ELF-1 (cell line): Measurements from ENCODE around the gene MAP3K14.
"Not testable (repeated sequence)": the region's sequence is repeated elsewhere in the genome, so short reads cannot be mapped to it uniquely, and the experiment has no call there.

Experiments used
- DNase-seq: peaks from one replicate; pipeline ENCODE4 v3.0.0-alpha.2; 2016; ENCODE audit warnings: low read depth, low spot score

The MAP3K14 gene

GRCh38 chr17:45260204-45260783 lies 56.5 kb downstream of the MAP3K14 start:
- no peak for DNase-seq

GRCh38 chr17:45258981-45259380 lies 57.8 kb downstream of the MAP3K14 start:
- DNase-seq, result no peak

GRCh38 chr17:45257115-45257514 lies 59.7 kb downstream of the MAP3K14 start:
- no peak for DNase-seq

- DNase-seq, result no peak
Measured at GRCh38 chr17:45256114-45256966, 60.5 kb downstream of the MAP3K14 start.

- DNase-seq, result no peak
Measured at GRCh38 chr17:45255358-45255757, 61.5 kb downstream of the MAP3K14 start.

GRCh38 chr17:45253879-45254278 lies 62.9 kb downstream of the MAP3K14 start:
- DNase-seq, result no peak

- DNase-seq, result not testable (repeated sequence)
Measured at GRCh38 chr17:45253237-45253636, 63.6 kb downstream of the MAP3K14 start.

GRCh38 chr17:45251931-45252330 lies 64.9 kb downstream of the MAP3K14 start:
- DNase-seq, result no peak

- DNase-seq, result peak; percentile 73
Measured at GRCh38 chr17:45248132-45248957, 68.5 kb downstream of the MAP3K14 start.

- peak; percentile 93 for DNase-seq
Measured at GRCh38 chr17:45247429-45248131, 69.2 kb downstream of the MAP3K14 start.

GRCh38 chr17:45246861-45247428 lies 69.9 kb downstream of the MAP3K14 start:
- DNase-seq, result peak; percentile 82

- DNase-seq, result no peak
Measured at GRCh38 chr17:45246338-45246737, 70.5 kb downstream of the MAP3K14 start.

GRCh38 chr17:45244725-45245656 lies 71.8 kb downstream of the MAP3K14 start:
- DNase-seq, result no peak

- DNase-seq, result no peak
Measured at GRCh38 chr17:45243750-45244149, 73.1 kb downstream of the MAP3K14 start.

- DNase-seq, result no peak
Measured at GRCh38 chr17:45242029-45242414, 74.8 kb downstream of the MAP3K14 start.

- no peak for DNase-seq
Measured at GRCh38 chr17:45241328-45242028, 75.3 kb downstream of the MAP3K14 start.

- DNase-seq, result peak; percentile 32
Measured at GRCh38 chr17:45240905-45241327, 75.9 kb downstream of the MAP3K14 start.

- DNase-seq, result no peak
Measured at GRCh38 chr17:45238155-45238774, 78.6 kb downstream of the MAP3K14 start.

- no peak for DNase-seq
Measured at GRCh38 chr17:45237686-45238085, 79.1 kb downstream of the MAP3K14 start.
